Frontal cortex (tissue), 4 donors: ENCODE data around the gene CDH4. TPM values are rescaled to one million over a fixed set of nuclear protein-coding genes. Genes with fewer than 3 reads are reported as not detected.
"Not testable (repeated sequence)": the region's sequence is repeated elsewhere in the genome, so short reads cannot be mapped to it uniquely, and the experiment has no call there.

Source experiments
- DNase-seq, 2 donors: peaks; one replicate each; pipeline ENCODE4 v3.0.0; 2012; ENCODE audit warnings: low spot score in 2 of 2
- FAIRE-seq: peaks from 2 replicates; lab custom pipeline; 2012; peaks lifted over from hg19 to GRCh38; lab: Jason Lieb, UNC
- total RNA-seq: library from RNA; depleted of rRNA; stranded (reverse); fragments of >200 nt; gene quantifications from one replicate; pipeline ENCODE4 v1.2.3, GENCODE V29; 2014
- donor health status: control.
- donor health status: control.
- donor health status: control.

The CDH4 gene
- total RNA-seq, 1 donor from 2014 or later = 22.8 TPM

GRCh38 chr20:61976644-61977418 lies 724.8 kb downstream of the CDH4 start:
- DNase-seq = no peak
- no peak for FAIRE-seq

GRCh38 chr20:61977419-61977786 lies 725.3 kb downstream of the CDH4 start:
- no peak for FAIRE-seq

GRCh38 chr20:61978491-61978890 lies 726.4 kb downstream of the CDH4 start:
- FAIRE-seq (no peak), DNase-seq (no peak)

More at GRCh38 chr20:61977419-61977786, 725.3 kb downstream of the CDH4 start:
- no peak for DNase-seq

- DNase-seq = no peak
- FAIRE-seq = no peak
These were observed 727.0 kb downstream of the CDH4 start for GRCh38 chr20:61979090-61979489.

- FAIRE-seq = no peak
- no peak for DNase-seq
These were observed 727.9 kb downstream of the CDH4 start for GRCh38 chr20:61979701-61980635.

- no peak for DNase-seq
- no peak for FAIRE-seq
These were observed 728.9 kb downstream of the CDH4 start for GRCh38 chr20:61980647-61981583.

- FAIRE-seq, DNase-seq: not testable (repeated sequence)
These were observed 729.6 kb downstream of the CDH4 start for GRCh38 chr20:61981691-61982090.

GRCh38 chr20:61982191-61982950 lies 730.3 kb downstream of the CDH4 start:
- DNase-seq = no peak
- no peak for FAIRE-seq

GRCh38 chr20:61982951-61983315 lies 730.9 kb downstream of the CDH4 start:
- FAIRE-seq (no peak), DNase-seq (no peak)

GRCh38 chr20:61983965-61984364 lies 731.9 kb downstream of the CDH4 start:
- DNase-seq (no peak), FAIRE-seq (no peak)

- not testable (repeated sequence) for FAIRE-seq
These were observed 732.4 kb downstream of the CDH4 start for GRCh38 chr20:61984431-61984830.

GRCh38 chr20:61985096-61985495 lies 733.0 kb downstream of the CDH4 start:
- no peak for FAIRE-seq
- DNase-seq = no peak

More at GRCh38 chr20:61984431-61984830, 732.4 kb downstream of the CDH4 start:
- DNase-seq = not testable (repeated sequence)

GRCh38 chr20:61986762-61987321 lies 734.8 kb downstream of the CDH4 start:
- FAIRE-seq (no peak), DNase-seq (no peak)

- no peak for FAIRE-seq
- DNase-seq = no peak
These were observed 736.6 kb downstream of the CDH4 start for GRCh38 chr20:61988665-61989064.

GRCh38 chr20:61989741-61990140 lies 737.7 kb downstream of the CDH4 start:
- FAIRE-seq (no peak), DNase-seq (no peak)
